ENCODE results near the gene CDC42EP4. TPM values are rescaled to one million over a fixed set of nuclear protein-coding genes. Genes with fewer than 3 reads are reported as not detected.

Gene CDC42EP4
- total RNA-seq, 1 experiment from 2014 or later: 11.0 TPM

- no peak for DNase-seq (ENCODE audit: unreplicated experiment)
- intact Hi-C loops (cut with micrococcal nuclease): no loop called here
- ChIA-PET POLR2A (interaction anchor here (1.2 kb wide), 1 partner anchor 20 kb away, joined by 4 read pairs; the partner anchor contains the start of gene CDC42EP4), CTCF (interaction anchor here (1.0 kb wide), 1 partner anchor 20 kb away, joined by 4 read pairs; no protein-coding TSS in a partner anchor)
- Mint-ChIP-seq H3K4me3 (ENCODE audit: unreplicated experiment) (no peak overlapping the region), H3K4me1 (ENCODE audit: insufficient read depth, unreplicated experiment) (peaks cover 14% of the 10 kb centered on the region), H3K36me3 (ENCODE audit: insufficient read depth, unreplicated experiment) (peaks cover 6% of the 10 kb centered on the region), H3K27ac (ENCODE audit: low read depth, unreplicated experiment) (no peak overlapping the region), H3K9me3 (ENCODE audit: unreplicated experiment) (no peaks in the 10 kb centered on the region), H3K27me3 (ENCODE audit: insufficient read depth, unreplicated experiment) (no peaks in the 10 kb centered on the region)
- no peak for TF ChIP-seq CTCF (IDR thresholded peaks at IDR 0.05; ENCODE audit: unreplicated experiment)
- BruUV-seq (replicated peaks): no TSS peak
These were observed 19.3 kb upstream of the CDC42EP4 start for GRCh38 chr17:73331060-73331459.

GRCh38 chr17:73327676-73328075, 15.9 kb upstream of the CDC42EP4 start:
- Mint-ChIP-seq H3K4me1 (ENCODE audit: insufficient read depth, unreplicated experiment) (peaks cover 5% of the 10 kb centered on the region), H3K27me3 (ENCODE audit: insufficient read depth, unreplicated experiment) (no peaks in the 10 kb centered on the region), H3K4me3 (ENCODE audit: unreplicated experiment) (no peak overlapping the region), H3K9me3 (ENCODE audit: unreplicated experiment) (no peaks in the 10 kb centered on the region), H3K27ac (ENCODE audit: low read depth, unreplicated experiment) (no peak overlapping the region), H3K36me3 (ENCODE audit: insufficient read depth, unreplicated experiment) (peaks cover 6% of the 10 kb centered on the region)
- ChIA-PET POLR2A (no interaction called here), CTCF (interaction anchor here (0.6 kb wide), 1 partner anchor 15 kb away, joined by 3 read pairs; no protein-coding TSS in a partner anchor)
- no TSS peak for BruUV-seq (replicated peaks)
- no peak for TF ChIP-seq CTCF (IDR thresholded peaks at IDR 0.05; ENCODE audit: unreplicated experiment)
- intact Hi-C loops (cut with micrococcal nuclease): no loop called here
- no peak for DNase-seq (ENCODE audit: unreplicated experiment)

DNA sequence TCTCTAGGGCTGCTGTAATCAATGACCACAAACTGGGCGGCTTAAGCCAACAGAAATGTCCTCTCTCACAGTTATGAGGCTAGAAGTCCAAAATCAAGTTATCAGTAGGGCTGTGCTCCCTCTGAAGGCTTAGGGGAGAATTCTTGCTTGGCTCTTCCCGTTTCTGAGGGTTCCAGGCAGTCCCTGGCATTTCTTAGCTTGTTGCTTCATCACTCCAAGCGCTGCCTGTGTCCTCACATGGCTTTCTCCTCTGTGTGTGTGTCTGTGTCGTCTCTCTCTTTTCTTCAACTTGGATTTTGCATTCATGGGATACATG, 13.7 kb upstream of the CDC42EP4 start:
- H3K27ac Mint-ChIP-seq (ENCODE audit: low read depth, unreplicated experiment): no peak overlapping the region
- peaks cover 5% of the 10 kb centered on the region for H3K4me1 Mint-ChIP-seq (ENCODE audit: insufficient read depth, unreplicated experiment)
- H3K4me3 Mint-ChIP-seq (ENCODE audit: unreplicated experiment): no peak overlapping the region
- no peaks in the 10 kb centered on the region for H3K27me3 Mint-ChIP-seq (ENCODE audit: insufficient read depth, unreplicated experiment)
- DNase-seq (ENCODE audit: unreplicated experiment): peak; percentile 44
- no peak for TF ChIP-seq CTCF (IDR thresholded peaks at IDR 0.05; ENCODE audit: unreplicated experiment)
- H3K9me3 Mint-ChIP-seq (ENCODE audit: unreplicated experiment): no peaks in the 10 kb centered on the region
- intact Hi-C loops (cut with micrococcal nuclease): no loop called here
- BruUV-seq (replicated peaks): no TSS peak
- ChIA-PET CTCF (no interaction called here), POLR2A (interaction anchor here (0.5 to 1.2 kb wide), 3 partner anchors 10 to 734 kb away, joined by 3 read pairs; no protein-coding TSS in a partner anchor)
- H3K36me3 Mint-ChIP-seq (ENCODE audit: insufficient read depth, unreplicated experiment): peaks cover 6% of the 10 kb centered on the region

DNA sequence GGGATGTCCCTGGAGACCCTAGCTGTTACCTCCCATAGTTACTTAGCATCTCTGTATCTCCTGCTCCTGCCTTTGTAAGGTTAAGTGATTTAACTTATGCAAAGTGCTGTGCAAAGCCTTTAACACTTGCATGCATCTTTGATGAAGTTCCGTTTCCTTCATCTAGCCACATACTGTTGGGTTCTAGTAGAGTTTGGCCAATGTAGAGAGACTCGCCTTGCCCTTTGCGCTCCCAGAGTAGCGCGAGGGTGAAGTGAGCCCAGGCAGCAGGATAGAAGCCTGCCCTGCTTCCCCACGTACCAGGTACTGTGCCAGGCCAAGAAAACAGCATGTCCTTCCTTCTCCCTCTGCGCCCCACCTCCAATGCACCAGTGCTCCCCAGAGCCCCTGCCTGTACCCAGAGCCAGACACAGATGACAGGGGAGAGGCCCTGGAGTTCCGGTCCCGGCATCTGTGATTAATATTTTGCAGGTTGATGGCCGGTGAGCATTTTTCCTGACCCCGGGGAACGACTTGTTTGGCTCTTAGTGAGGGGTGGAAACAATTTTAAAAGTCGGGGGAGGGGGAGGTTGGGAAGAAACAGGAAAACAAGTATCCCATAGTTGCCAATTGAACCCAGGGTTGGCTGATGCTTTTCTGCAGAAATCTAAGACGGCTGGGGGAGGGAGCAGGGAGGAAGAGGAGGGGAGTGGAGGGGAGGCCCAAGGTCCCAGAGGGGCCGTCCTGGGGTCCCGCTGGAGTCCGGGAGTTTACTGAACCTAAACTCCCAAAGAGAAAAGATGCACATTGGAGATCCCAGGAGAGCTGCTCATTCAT, 13.1 kb upstream of the CDC42EP4 start:
- Mint-ChIP-seq H3K9me3 (ENCODE audit: unreplicated experiment) (no peaks in the 10 kb centered on the region), H3K27me3 (ENCODE audit: insufficient read depth, unreplicated experiment) (no peaks in the 10 kb centered on the region), H3K4me3 (ENCODE audit: unreplicated experiment) (no peak overlapping the region), H3K27ac (ENCODE audit: low read depth, unreplicated experiment) (no peak overlapping the region), H3K4me1 (ENCODE audit: insufficient read depth, unreplicated experiment) (peaks cover 5% of the 10 kb centered on the region), H3K36me3 (ENCODE audit: insufficient read depth, unreplicated experiment) (peaks cover 6% of the 10 kb centered on the region)
- no TSS peak for BruUV-seq (replicated peaks)
- no peak for TF ChIP-seq CTCF (IDR thresholded peaks at IDR 0.05; ENCODE audit: unreplicated experiment)
- CTCF ChIA-PET: no interaction called here
- intact Hi-C loops (cut with micrococcal nuclease): no loop called here
- POLR2A ChIA-PET: interaction anchor here (0.5 to 1.2 kb wide), 3 partner anchors 10 to 733 kb away, joined by 3 read pairs; no protein-coding TSS in a partner anchor
- no peak for DNase-seq (ENCODE audit: unreplicated experiment)

Measured in MCF 10A (cell line).